Measurements from ENCODE around the gene MELTF. TPM values are rescaled to one million over a fixed set of nuclear protein-coding genes. Genes with fewer than 3 reads are reported as not detected.

The MELTF gene
- total and polyA plus RNA-seq, 2 of the 13 experiments (the other 11 are each of a cell fraction or from before 2014, with no cell fraction given) = 3.2 to 7.5 TPM

- TF ChIP-seq HMGXB3 (CRISPR knock-in tag; IDR thresholded peaks at IDR 0.05; ENCODE audit: borderline replicate concordance) = peak; percentile 23; the same call in 1 of the 2 replicates
- TF ChIP-seq GPBP1L1 (CRISPR knock-in tag; IDR thresholded peaks at IDR 0.05) = no peak
- peak; percentile 25 for TF ChIP-seq PHF8 (CRISPR knock-in tag; IDR thresholded peaks at IDR 0.05)
- TF ChIP-seq ZNF12 (CRISPR knock-in tag; IDR thresholded peaks at IDR 0.05) = no peak
- peak; percentile 22; the same call in 1 of the 2 replicates for TF ChIP-seq SAP130 (CRISPR knock-in tag; IDR thresholded peaks at IDR 0.05; ENCODE audit: low read depth)
- 0 out of 2 replicates have a peak, but pooled peaks have one; percentile 49 for TF ChIP-seq ZNF333 (CRISPR knock-in tag; IDR thresholded peaks at IDR 0.05; ENCODE audit: borderline replicate concordance)
- TF ChIP-seq KDM5B (CRISPR knock-in tag; IDR thresholded peaks at IDR 0.05; ENCODE audit: borderline replicate concordance) = peak; percentile 3
- TF ChIP-seq FOXO4 (CRISPR knock-in tag; conservative IDR thresholded peaks at IDR 0.05) = peak; percentile 69; the same call in 1 of the 2 replicates
- no peak for TF ChIP-seq HMG20A (CRISPR knock-in tag; IDR thresholded peaks at IDR 0.05; ENCODE audit: borderline replicate concordance)
- no peak for TF ChIP-seq ZNF20 (CRISPR knock-in tag; IDR thresholded peaks at IDR 0.05)
- 0 out of 2 replicates have a peak, but pooled peaks have one; percentile 10 for TF ChIP-seq GFI1 (CRISPR knock-in tag; IDR thresholded peaks at IDR 0.05; ENCODE audit: borderline replicate concordance)
- TF ChIP-seq SMAD9 (CRISPR knock-in tag; IDR thresholded peaks at IDR 0.05) = 0 out of 2 replicates have a peak, but pooled peaks have one; percentile 33
- TF ChIP-seq JUND (CRISPR knock-in tag; IDR thresholded peaks at IDR 0.05) = no peak
- peak; percentile 85 for TF ChIP-seq AGO1 (IDR thresholded peaks at IDR 0.05; ENCODE audit: low read depth, low read length, poor library complexity, severe bottlenecking)
- 0 out of 2 replicates have a peak, but pooled peaks have one; percentile 4 for TF ChIP-seq TFDP2 (CRISPR knock-in tag; IDR thresholded peaks at IDR 0.05)
- TF ChIP-seq GABPB1 (CRISPR knock-in tag; IDR thresholded peaks at IDR 0.05) = peak; percentile 36; the same call in 1 of the 2 replicates
- no peak for TF ChIP-seq ZNF761 (CRISPR knock-in tag; conservative IDR thresholded peaks at IDR 0.05)
- TF ChIP-seq DR1 (CRISPR knock-in tag; IDR thresholded peaks at IDR 0.05) = 0 out of 2 replicates have a peak, but pooled peaks have one; percentile 22
- no peak for TF ChIP-seq SPEN (CRISPR knock-in tag; IDR thresholded peaks at IDR 0.05; ENCODE audit: low read depth)
Measured at GRCh38 chr3:196969134-196969659, 60.4 kb downstream of the MELTF start (continued).

All from HepG2 (cell line).